ENCODE results near the gene S100G.

GRCh38 chrX:16695079-16695676, 45.2 kb downstream of the S100G start:
- TF ChIP-seq EZH2 (IDR thresholded peaks at IDR 0.05; ENCODE audit: low read depth, unreplicated experiment) (no peak), CTCF (conservative IDR thresholded peaks at IDR 0.05; ENCODE audit: low read depth in 2 of 2) (peak; percentile 74), ZNF462 (CRISPR knock-in tag; IDR thresholded peaks at IDR 0.05) (no peak), EZH2phosphoT487 (IDR thresholded peaks at IDR 0.05; ENCODE audit: unreplicated experiment) (no peak)

All from GM23338 (cell line).